Uterus (tissue), 4 donors: ENCODE results near the gene PHF1. TPM values are rescaled to one million over a fixed set of nuclear protein-coding genes. Genes with fewer than 3 reads are reported as not detected.
"Not testable (repeated sequence)": the region's sequence is repeated elsewhere in the genome, so short reads cannot be mapped to it uniquely, and the experiment has no call there.

Experiments used
- DNase-seq, 2 donors: peaks; one replicate each; pipeline ENCODE4 v3.0.0-alpha.2; 2019 to 2020
- H3K27ac ChIP-seq, 2 donors: fragments of 200-600 bp; sonication (generic); 1 replicate in 1 of 2; 2 replicates in 1 of 2; pipeline ENCODE4 v1.5.1; 2016 to 2018
- H3K27me3 ChIP-seq, 2 donors: fragments of 200-600 bp; sonication (generic); one replicate each; pipeline ENCODE4 v1.5.1; 2018 to 2019; ENCODE audit warnings: control low read depth in 1 of 2
- H3K36me3 ChIP-seq, 2 donors: fragments of 200-600 bp; sonication (generic); one replicate each; pipeline ENCODE4 v1.5.1; 2019; ENCODE audit warnings: control low read depth in 1 of 2
- H3K4me1 ChIP-seq, 2 donors: fragments of 200-600 bp; sonication (generic); one replicate each; pipeline ENCODE4 v1.5.1; 2018 to 2019; ENCODE audit warnings: control low read depth in 1 of 2
- H3K4me3 ChIP-seq, 2 donors: fragments of 200-600 bp; sonication (generic); 1 replicate in 1 of 2; 2 replicates in 1 of 2; pipeline ENCODE4 v1.5.1; 2018 to 2019; ENCODE audit warnings: mild to moderate bottlenecking in 1 of 2
- H3K9me3 ChIP-seq, 2 donors: fragments of 200-600 bp; sonication (generic); one replicate each; pipeline ENCODE4 v1.5.1; 2019; ENCODE audit warnings: control low read depth in 1 of 2
- POLR2A ChIP-seq, 2 donors: fragments of 450-650 bp; IDR thresholded peaks; one replicate each; pipeline ENCODE4 v1.6.1; 2016; ENCODE audit warnings: antibody characterized with exemption in 2 of 2, mild to moderate bottlenecking in 1 of 2, moderate library complexity in 1 of 2
- intact Hi-C: fragments of 100-400 bp; cut with DNase I; formaldehyde crosslinking; loops from one replicate; pipeline ENCODE4 v1.15.1; 2023; ENCODE audit warnings: low total_unique reads
- total RNA-seq, 4 donors: library from RNA; depleted of rRNA in 3 of 4; stranded (reverse); fragments of >200 nt in 3 of 4; gene quantifications; one replicate each; pipeline versions ENCODE4 v1.1.0 to v1.2.4, GENCODE V29; 2014 to 2023
- TF ChIP-seq, protein P1 (sequence below), 4 experiments: fragments of 200-600 bp in 2 of 4; fragments of 450-650 bp in 2 of 4; sonication (generic) in 2 of 4; IDR thresholded peaks; one replicate each; pipeline ENCODE4 v1.5.1; 2016 to 2019; ENCODE audit warnings: antibody characterized with exemption in 4 of 4, mild to moderate bottlenecking in 2 of 4, moderate library complexity in 1 of 4
- donor health status: DM: yes; HTN: yes; CAD: no.

The PHF1 gene
- total RNA-seq, 4 donors from 2014 or later = 10.5 to 147 (median 35.3) TPM

DNA sequence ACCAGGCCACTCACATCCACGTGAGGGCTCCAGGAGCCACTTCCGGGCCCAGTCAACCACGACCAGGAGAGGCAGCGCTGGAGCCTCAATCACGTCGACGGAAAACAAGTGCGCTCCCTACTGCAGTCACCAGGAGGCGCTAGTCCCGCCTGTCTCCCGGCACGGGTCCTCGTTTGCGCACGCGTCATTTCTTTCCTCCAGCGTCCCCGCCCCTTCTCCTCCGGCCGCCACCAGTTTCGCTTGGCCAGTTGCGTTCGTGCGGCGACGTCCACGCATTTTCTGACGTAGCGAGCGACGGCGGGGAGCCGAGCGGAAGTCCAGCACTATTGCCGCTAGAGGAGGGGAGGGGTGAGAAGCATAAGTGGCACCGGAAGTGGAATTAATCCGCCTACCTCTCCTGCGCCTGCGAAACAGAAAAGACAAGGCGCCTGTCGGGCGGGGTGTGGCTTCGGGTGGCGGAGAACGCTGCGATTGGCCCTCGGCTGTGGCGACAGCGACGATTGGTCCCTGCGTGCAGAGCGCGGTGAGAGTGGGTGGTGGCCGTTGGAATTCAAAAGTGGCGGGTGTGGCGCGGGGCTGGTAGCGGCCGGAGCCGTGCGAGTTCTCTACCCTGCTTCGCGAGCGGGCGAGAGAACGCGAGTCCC lies 19.4 kb upstream of the PHF1 start, which contains the start of gene KIFC1:
Gene KIFC1, plus strand, starts transcription at position 546 of the 644 bp plus-strand sequence. CDS start 163 bp downstream, outside the sequence.
- Histone ChIP-seq H3K36me3 (no peaks in the 10 kb centered on the region), H3K4me3 (peak within 1 kb of the TSS; percentile 31 to 53), H3K27me3 (no peaks in the 10 kb centered on the region), H3K4me1 (peaks cover 0 to 6% of the 10 kb centered on the region in 2 donors), H3K9me3 (no peaks in the 10 kb centered on the region), H3K27ac (peak within 1 kb of the TSS; percentile 93 to 98)
- DNase-seq = peak; percentile 99
- intact Hi-C loops = no loop called here
- TF ChIP-seq POLR2A (IDR thresholded peaks at IDR 0.05) = peak; percentile 19 to 49
- TF ChIP-seq, protein P1, sequence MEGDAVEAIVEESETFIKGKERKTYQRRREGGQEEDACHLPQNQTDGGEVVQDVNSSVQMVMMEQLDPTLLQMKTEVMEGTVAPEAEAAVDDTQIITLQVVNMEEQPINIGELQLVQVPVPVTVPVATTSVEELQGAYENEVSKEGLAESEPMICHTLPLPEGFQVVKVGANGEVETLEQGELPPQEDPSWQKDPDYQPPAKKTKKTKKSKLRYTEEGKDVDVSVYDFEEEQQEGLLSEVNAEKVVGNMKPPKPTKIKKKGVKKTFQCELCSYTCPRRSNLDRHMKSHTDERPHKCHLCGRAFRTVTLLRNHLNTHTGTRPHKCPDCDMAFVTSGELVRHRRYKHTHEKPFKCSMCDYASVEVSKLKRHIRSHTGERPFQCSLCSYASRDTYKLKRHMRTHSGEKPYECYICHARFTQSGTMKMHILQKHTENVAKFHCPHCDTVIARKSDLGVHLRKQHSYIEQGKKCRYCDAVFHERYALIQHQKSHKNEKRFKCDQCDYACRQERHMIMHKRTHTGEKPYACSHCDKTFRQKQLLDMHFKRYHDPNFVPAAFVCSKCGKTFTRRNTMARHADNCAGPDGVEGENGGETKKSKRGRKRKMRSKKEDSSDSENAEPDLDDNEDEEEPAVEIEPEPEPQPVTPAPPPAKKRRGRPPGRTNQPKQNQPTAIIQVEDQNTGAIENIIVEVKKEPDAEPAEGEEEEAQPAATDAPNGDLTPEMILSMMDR (IDR thresholded peaks at IDR 0.05) = peak; percentile 89 to 99 (median 98)

DNA sequence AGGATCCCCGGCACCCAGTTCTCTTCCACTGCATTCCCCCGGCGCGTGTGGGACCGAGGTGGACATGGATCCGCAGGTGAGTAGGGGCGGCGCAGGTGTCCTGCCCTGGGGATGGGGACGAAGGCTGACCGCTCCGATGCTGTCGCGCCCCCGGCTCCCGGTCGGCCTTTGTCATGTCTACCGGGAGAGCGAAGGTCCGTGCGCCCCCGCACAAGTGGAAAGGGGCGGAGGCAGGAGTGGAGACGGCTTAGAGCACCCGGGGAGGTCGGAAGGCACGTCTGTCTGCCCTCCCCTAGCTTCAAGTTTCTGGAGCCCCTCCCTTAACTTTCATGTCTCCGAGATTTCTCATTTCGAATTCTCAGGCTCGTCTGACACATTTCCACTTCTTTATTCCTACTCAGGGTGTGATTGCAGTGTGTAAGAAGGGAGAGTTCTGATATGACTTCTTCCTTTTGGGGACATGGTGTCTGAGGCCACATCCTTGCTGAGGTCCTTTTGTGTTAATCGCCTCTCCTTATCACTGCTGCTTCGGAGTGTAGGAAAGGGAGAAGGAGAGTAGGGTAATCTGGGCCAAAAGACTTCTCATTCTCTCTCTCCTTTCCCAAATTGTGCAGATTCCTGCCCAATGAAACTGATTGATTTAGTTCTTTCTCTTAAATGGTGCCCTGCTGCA lies 18.8 kb upstream of the PHF1 start:
- H3K9me3 ChIP-seq = no peaks in the 10 kb centered on the region
- peak overlapping the region; percentile 31 to 53 for H3K4me3 ChIP-seq
- DNase-seq = no peak
- no peaks in the 10 kb centered on the region for H3K27me3 ChIP-seq
- intact Hi-C loops = no loop called here
- H3K4me1 ChIP-seq = peaks cover 0 to 6% of the 10 kb centered on the region in 2 donors
- peak overlapping the region; percentile 93 to 98 for H3K27ac ChIP-seq
- no peaks in the 10 kb centered on the region for H3K36me3 ChIP-seq
- TF ChIP-seq, protein P1 (IDR thresholded peaks at IDR 0.05) = no peak
- no peak for TF ChIP-seq POLR2A (IDR thresholded peaks at IDR 0.05)

DNA sequence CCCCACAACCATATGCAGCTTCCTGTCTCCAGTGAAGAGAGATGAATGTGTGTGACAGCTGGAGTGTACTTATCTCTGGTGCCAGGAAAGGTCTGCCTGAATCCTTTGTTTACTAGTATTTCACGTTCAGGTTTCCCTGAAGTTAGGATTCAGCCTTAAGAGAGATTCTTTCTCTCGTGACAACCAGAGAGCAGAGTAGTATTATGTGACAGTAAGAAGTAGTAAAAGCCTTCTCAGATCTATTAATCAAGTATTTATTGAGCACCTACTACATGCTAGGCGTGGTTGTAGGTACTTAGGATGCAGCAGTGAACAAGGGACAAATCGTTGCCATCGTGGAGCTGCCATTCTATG lies 18.2 kb upstream of the PHF1 start:
- H3K36me3 ChIP-seq = no peaks in the 10 kb centered on the region
- peaks cover 0 to 6% of the 10 kb centered on the region in 2 donors for H3K4me1 ChIP-seq
- no peak overlapping the region for H3K27ac ChIP-seq
- DNase-seq = no peak
- no peaks in the 10 kb centered on the region for H3K9me3 ChIP-seq
- TF ChIP-seq, protein P1 (IDR thresholded peaks at IDR 0.05) = no peak
- TF ChIP-seq POLR2A (IDR thresholded peaks at IDR 0.05) = no peak
- no peaks in the 10 kb centered on the region for H3K27me3 ChIP-seq
- intact Hi-C loops = no loop called here
- no peak overlapping the region for H3K4me3 ChIP-seq

- H3K27ac ChIP-seq = no peak overlapping the region
- TF ChIP-seq, protein P1 (IDR thresholded peaks at IDR 0.05) = no peak
- no peak for TF ChIP-seq POLR2A (IDR thresholded peaks at IDR 0.05)
- no peaks in the 10 kb centered on the region for H3K27me3 ChIP-seq
- peaks cover 0 to 6% of the 10 kb centered on the region in 2 donors for H3K4me1 ChIP-seq
- intact Hi-C loops = no loop called here
- H3K36me3 ChIP-seq = no peaks in the 10 kb centered on the region
- no peak overlapping the region for H3K4me3 ChIP-seq
- DNase-seq = no peak
- H3K9me3 ChIP-seq = no peaks in the 10 kb centered on the region
Measured at GRCh38 chr6:33392979-33393378, 17.8 kb upstream of the PHF1 start.

GRCh38 chr6:33397541-33397940 lies 13.3 kb upstream of the PHF1 start:
- Histone ChIP-seq H3K4me1 (no peaks in the 10 kb centered on the region), H3K36me3 (no peaks in the 10 kb centered on the region), H3K4me3 (no peak overlapping the region), H3K9me3 (no peaks in the 10 kb centered on the region), H3K27ac (no peak overlapping the region), H3K27me3 (no peaks in the 10 kb centered on the region)
- intact Hi-C loops = no loop called here
- DNase-seq = no peak
- TF ChIP-seq POLR2A (IDR thresholded peaks at IDR 0.05) = no peak
- TF ChIP-seq, protein P1 (IDR thresholded peaks at IDR 0.05) = no peak

- H3K27me3 ChIP-seq, H3K4me3 ChIP-seq, H3K36me3 ChIP-seq, H3K4me1 ChIP-seq, DNase-seq, H3K9me3 ChIP-seq, H3K27ac ChIP-seq, intact Hi-C loops: not testable (repeated sequence)
Measured at GRCh38 chr6:33398601-33399000, 12.2 kb upstream of the PHF1 start.

DNA sequence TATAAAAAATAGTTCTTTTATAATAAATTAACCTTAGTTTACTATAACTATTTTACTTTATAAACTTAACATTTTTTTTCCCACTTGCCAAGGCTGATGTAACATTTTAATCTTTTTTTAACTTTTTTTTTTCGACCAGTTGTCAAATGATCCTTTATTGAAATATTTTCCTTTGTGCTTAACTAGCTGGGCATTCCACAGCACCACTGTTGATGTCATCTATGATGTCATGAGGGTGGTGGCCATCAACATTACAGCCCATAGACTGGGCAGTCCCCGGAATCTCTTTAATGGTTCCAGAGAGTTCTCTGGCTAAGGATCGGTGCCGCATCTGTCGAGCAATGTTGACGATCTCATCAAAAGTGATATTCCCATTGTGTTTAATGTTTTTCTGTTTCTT lies 10.9 kb upstream of the PHF1 start:
- DNase-seq, intact Hi-C loops, H3K4me1 ChIP-seq: not testable (repeated sequence)

More for the DNA sequence above, 10.9 kb upstream of the PHF1 start:
- H3K4me3 ChIP-seq, H3K27ac ChIP-seq, H3K36me3 ChIP-seq, H3K27me3 ChIP-seq, H3K9me3 ChIP-seq: not testable (repeated sequence)
